Measurements from ENCODE around the gene ATRN. TPM values are rescaled to one million over a fixed set of nuclear protein-coding genes. Genes with fewer than 3 reads are reported as not detected.

The ATRN gene
- total and polyA plus RNA-seq, 2 of the 8 experiments (the other 6 are each of a cell fraction or from before 2014, with no cell fraction given), result 12.0 to 17.4 TPM

- no peak overlapping the region for H2BK20ac ChIP-seq (ENCODE audit: low read length)
- POLR2A ChIA-PET (ENCODE audit: partially characterized antibody), result no interaction called here
- WGBS, 2 experiments (ENCODE audit: extremely low coverage in 1 of 2, insufficient coverage in 1 of 2, insufficient read length in 1 of 2, insufficient replicate concordance in 2 of 2, low coverage in 1 of 2, low lambda C conversion rate in 2 of 2, missing lambda C conversion rate in 1 of 2), result 87% methylated on average over 6 of the region's 6 CpGs; no CpG with 5 or more reads in 1 of the 2 experiments
Measured at GRCh38 chr20:3473324-3473723, 2.5 kb downstream of the ATRN start.

More at GRCh38 chr20:3473324-3473723, 2.5 kb downstream of the ATRN start:
- H3K18ac ChIP-seq (ENCODE audit: extremely low read depth, low read length), result no peak overlapping the region
- no peak overlapping the region for H3K27ac ChIP-seq (ENCODE audit: low read depth, low read length)
- no peak overlapping the region for H2BK120ac ChIP-seq (replicated peaks; ENCODE audit: low read depth, low read length)
- H2AK5ac ChIP-seq (ENCODE audit: low read depth, low read length), result no peak overlapping the region
- no peak overlapping the region; a peak in 1 of 4 replicates for H3K4me2 ChIP-seq (ENCODE audit: insufficient read depth in 1 of 2, low read depth in 2 of 2, low read length in 2 of 2)
- no peak overlapping the region for H3K4me3 ChIP-seq (ENCODE audit: extremely low read depth in 1 of 4, insufficient read depth in 2 of 4, low read depth in 3 of 4, low read length in 4 of 4)
- H2BK15ac ChIP-seq (ENCODE audit: low read length), result no peak overlapping the region
- no peak overlapping the region for H4K8ac ChIP-seq (ENCODE audit: extremely low read depth, insufficient read depth, low read length)
- H4K20me1 ChIP-seq (replicated peaks in 1 of 2; ENCODE audit: control insufficient read depth in 1 of 2, insufficient read depth in 2 of 2, low read length in 2 of 2), result peaks cover 0 to 4% of the 10 kb centered on the region in 2 experiments
- H2BK5ac ChIP-seq (ENCODE audit: low read depth, low read length), result no peak overlapping the region
- peaks cover 0 to 12% of the 10 kb centered on the region in 2 experiments; a peak in 2 of 4 replicates for H3K79me2 ChIP-seq (ENCODE audit: control insufficient read depth in 1 of 2, insufficient read depth in 2 of 2, low read length in 2 of 2)
- no peak overlapping the region; a peak in 1 of 7 replicates for H3K9ac ChIP-seq (replicated peaks in 1 of 4; ENCODE audit: extremely low read depth in 1 of 4, low read depth in 3 of 4, low read length in 3 of 4)
- no peak overlapping the region for H3K23ac ChIP-seq (ENCODE audit: insufficient read length)
- peak in 1 of 2 experiments; percentile 16 for DNase-seq (ENCODE audit: low read depth in 1 of 2, low spot score in 2 of 2)
- no peak overlapping the region for H2BK12ac ChIP-seq (ENCODE audit: low read depth, low read length)
- H3K36me3 ChIP-seq (ENCODE audit: control insufficient read depth in 2 of 4, insufficient read depth in 4 of 4, low read length in 3 of 4), result no peaks in the 10 kb centered on the region
- peaks cover 15% of the 10 kb centered on the region for H3K23me2 ChIP-seq (ENCODE audit: low read depth, low read length)
- H3K4me1 ChIP-seq (replicated peaks in 1 of 4; ENCODE audit: control insufficient read depth in 3 of 4, insufficient read depth in 4 of 4, low read length in 3 of 4), result no peaks in the 10 kb centered on the region; a peak in 1 of 7 replicates
- no peak overlapping the region for H2AFZ ChIP-seq (ENCODE audit: low read length)
- H3K56ac ChIP-seq (replicated peaks; ENCODE audit: insufficient read length, low read depth, low read length), result no peak overlapping the region
- no peak overlapping the region for H4K91ac ChIP-seq (replicated peaks; ENCODE audit: insufficient read length, low read length)
- CTCF ChIA-PET (ENCODE audit: partially characterized antibody), result interaction anchor here (0.9 to 1.2 kb wide), 4 partner anchors 12 to 339 kb away, joined by 3 read pairs; no protein-coding TSS in a partner anchor
- no peak for FAIRE-seq
- H3K14ac ChIP-seq (ENCODE audit: insufficient read length), result no peak overlapping the region
- TF ChIP-seq TAF1 (IDR thresholded peaks at IDR 0.05; ENCODE audit: low read depth, low read length), result no peak
- H3K9me3 ChIP-seq (ENCODE audit: insufficient read depth in 2 of 2, low read depth in 1 of 2, low read length in 1 of 2), result no peaks in the 10 kb centered on the region
- no peak overlapping the region for H4K5ac ChIP-seq (ENCODE audit: insufficient read length, low read depth, low read length)
- peaks cover 0 to 19% (median 18%) of the 10 kb centered on the region in 4 experiments; a peak in 6 of 7 replicates for H3K27me3 ChIP-seq (replicated peaks in 1 of 4; ENCODE audit: control insufficient read depth in 3 of 4, extremely low read depth in 1 of 4, insufficient read depth in 3 of 4, low read length in 3 of 4)
- peaks cover 9% of the 10 kb centered on the region; the same call in 1 of the 2 replicates for H3K79me1 ChIP-seq (ENCODE audit: low read depth, low read length)
- H3K4ac ChIP-seq (replicated peaks; ENCODE audit: insufficient read length, low read depth, low read length), result no peak overlapping the region

Measured in H1 (cell line).